ENCODE data around the gene POR.
A peak's percentile ranks its signal among the peaks of the same experiment; 100 is the strongest.
"Not testable (repeated sequence)": the region's sequence is repeated elsewhere in the genome, so short reads cannot be mapped to it uniquely, and the experiment has no call there.

The POR gene

DNA sequence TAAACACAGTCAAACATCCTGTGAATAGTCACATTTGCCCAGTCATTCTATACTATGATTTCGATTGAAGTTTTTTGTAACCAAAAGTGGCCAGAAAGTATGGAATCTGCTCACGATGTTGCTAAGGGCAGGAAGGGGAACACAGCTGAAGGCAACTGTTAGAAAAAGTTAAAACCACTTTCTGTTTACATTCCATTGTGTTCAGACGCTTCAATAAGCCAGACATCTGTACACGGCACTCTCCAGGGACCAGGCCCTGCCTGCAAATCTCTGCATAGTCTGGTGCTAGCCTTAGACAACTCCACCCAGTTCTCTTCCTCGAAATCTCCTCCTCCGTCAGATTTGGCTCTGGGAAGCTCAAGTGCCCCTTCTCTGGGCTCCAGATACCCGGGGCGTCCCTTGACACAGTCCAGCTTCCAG is 96.5 kb downstream of the POR start:
- H3K4me3 Mint-ChIP-seq: no peak overlapping the region
- no peak for ATAC-seq
- H3K9me3 Mint-ChIP-seq: no peaks in the 10 kb centered on the region
- H3K27ac Mint-ChIP-seq: no peak overlapping the region
- peaks cover 31% of the 10 kb centered on the region for H3K36me3 Mint-ChIP-seq
- no peak for DNase-seq (ENCODE audit: low spot score in 2 of 2)
- peaks cover 25% of the 10 kb centered on the region for H3K4me1 Mint-ChIP-seq

- Mint-ChIP-seq H3K4me1 (peaks cover 10% of the 10 kb centered on the region), H3K36me3 (peaks cover 42% of the 10 kb centered on the region), H3K4me3 (no peak overlapping the region), H3K27ac (no peak overlapping the region), H3K9me3 (no peaks in the 10 kb centered on the region)
- ATAC-seq (no peak), DNase-seq (ENCODE audit: low spot score in 2 of 2) (no peak)
Observed at GRCh38 chr7:76016191-76016947, 101.4 kb downstream of the POR start.

DNA sequence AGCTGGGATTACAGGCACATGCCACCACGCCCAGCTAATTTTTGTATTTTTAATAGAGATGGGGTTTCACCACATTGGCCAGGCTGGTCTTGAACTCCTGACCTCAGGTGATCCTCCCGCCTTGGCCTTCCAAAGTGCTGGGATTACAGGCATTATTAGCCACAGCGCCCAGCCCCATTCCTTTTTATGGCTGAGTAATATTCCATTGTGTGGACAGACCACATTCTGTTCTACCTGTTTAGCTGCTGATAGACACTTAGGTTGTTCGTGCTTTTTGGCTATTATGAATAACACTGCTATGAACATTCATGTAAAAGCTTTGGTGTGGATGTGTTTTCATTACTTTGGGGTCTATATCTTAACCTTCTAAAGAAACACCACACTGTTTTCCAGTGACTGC is 103.6 kb downstream of the POR start:
- not testable (repeated sequence) for DNase-seq (ENCODE audit: low spot score in 2 of 2); H3K9me3 Mint-ChIP-seq; H3K27ac Mint-ChIP-seq; H3K4me3 Mint-ChIP-seq; ATAC-seq; H3K4me1 Mint-ChIP-seq
- peaks cover 48% of the 10 kb centered on the region for H3K36me3 Mint-ChIP-seq

- Mint-ChIP-seq H3K9me3 (no peaks in the 10 kb centered on the region), H3K4me1 (peaks cover 10% of the 10 kb centered on the region), H3K27ac (no peak overlapping the region), H3K4me3 (peak overlapping the region; percentile 16), H3K36me3 (peaks cover 57% of the 10 kb centered on the region)
- ATAC-seq (peak; percentile 66), DNase-seq (ENCODE audit: low spot score in 2 of 2) (peak; percentile 64 to 87)
Observed at GRCh38 chr7:76020031-76020714, 105.2 kb downstream of the POR start.

DNA sequence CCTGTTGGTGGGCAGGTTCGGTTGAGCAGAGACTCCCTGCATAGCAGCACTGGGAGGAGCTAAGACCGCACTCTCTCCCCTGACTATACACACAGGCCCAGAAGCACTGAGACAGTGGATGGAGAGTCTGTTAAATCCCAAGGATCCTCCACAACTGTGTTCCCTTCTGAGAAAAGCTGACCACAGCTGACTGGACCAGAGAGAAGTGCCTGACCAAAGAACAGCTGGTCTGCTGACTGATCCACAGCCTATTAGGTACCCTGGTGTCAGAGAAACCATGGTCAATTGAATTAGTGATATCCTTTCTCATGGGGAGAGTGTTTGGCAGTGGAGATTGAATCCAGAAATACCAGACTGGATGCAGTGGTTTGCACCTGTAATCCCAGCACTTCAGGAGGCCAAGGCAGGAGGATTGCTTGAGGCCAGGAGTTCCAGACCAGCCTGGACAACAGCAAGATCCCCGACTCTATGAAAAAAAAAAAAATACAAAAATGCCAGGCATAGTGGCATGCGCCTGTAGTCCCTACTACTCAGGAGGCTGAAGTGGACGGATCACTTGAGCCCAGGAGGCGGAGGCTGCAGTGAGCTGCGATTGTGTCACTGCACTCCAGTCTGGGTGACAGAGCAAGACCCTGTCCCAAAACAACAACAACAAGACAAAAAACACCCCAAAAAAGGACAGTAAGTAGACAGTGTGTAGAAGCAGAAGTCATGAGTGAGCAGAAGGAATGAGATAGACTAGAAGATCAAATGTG is 107.2 kb downstream of the POR start:
- DNase-seq (ENCODE audit: low spot score in 2 of 2) (no peak), ATAC-seq (no peak)
- Mint-ChIP-seq H3K4me1 (peaks cover 10% of the 10 kb centered on the region), H3K27ac (peak overlapping the region; percentile 27), H3K9me3 (no peaks in the 10 kb centered on the region), H3K4me3 (no peak overlapping the region), H3K36me3 (peaks cover 75% of the 10 kb centered on the region)

DNA sequence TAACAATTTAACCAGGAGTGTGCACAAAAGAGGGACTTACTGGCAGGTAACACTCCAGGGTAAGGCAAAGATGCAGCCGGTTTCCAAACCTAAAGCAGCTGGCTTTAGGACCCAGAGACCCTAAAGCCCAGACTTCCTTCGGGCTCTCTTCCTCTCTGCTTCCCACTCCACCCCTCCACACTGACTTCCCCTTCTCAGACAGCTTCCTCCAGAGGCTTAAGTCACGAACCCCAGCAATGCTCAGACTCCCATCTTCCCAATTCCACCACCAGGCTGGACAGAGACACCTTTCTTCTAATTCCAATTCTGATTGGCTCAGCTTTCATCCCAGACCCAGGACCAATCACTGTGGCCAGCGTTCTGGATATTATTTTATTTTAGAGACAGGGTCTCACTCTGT is 108.0 kb downstream of the POR start:
- H3K9me3 Mint-ChIP-seq: no peaks in the 10 kb centered on the region
- peaks cover 72% of the 10 kb centered on the region for H3K36me3 Mint-ChIP-seq
- DNase-seq (ENCODE audit: low spot score in 2 of 2) (no peak), ATAC-seq (no peak)
- peaks cover 10% of the 10 kb centered on the region for H3K4me1 Mint-ChIP-seq
- H3K27ac Mint-ChIP-seq: peak overlapping the region; percentile 27
- H3K4me3 Mint-ChIP-seq: no peak overlapping the region

- H3K27ac Mint-ChIP-seq; H3K4me3 Mint-ChIP-seq; DNase-seq (ENCODE audit: low spot score in 2 of 2); H3K4me1 Mint-ChIP-seq; ATAC-seq; H3K9me3 Mint-ChIP-seq: not testable (repeated sequence)
- peaks cover 34% of the 10 kb centered on the region for H3K36me3 Mint-ChIP-seq
Observed at GRCh38 chr7:76029682-76030081, 114.7 kb downstream of the POR start.

- DNase-seq (ENCODE audit: low spot score in 2 of 2): no peak
- ATAC-seq: no peak
- no peak overlapping the region for H3K4me3 Mint-ChIP-seq
- H3K27ac Mint-ChIP-seq: no peak overlapping the region
- H3K36me3 Mint-ChIP-seq: peaks cover 11% of the 10 kb centered on the region
- H3K4me1 Mint-ChIP-seq: peaks cover 5% of the 10 kb centered on the region
- H3K9me3 Mint-ChIP-seq: no peaks in the 10 kb centered on the region
Observed at GRCh38 chr7:76031964-76032363, 117.0 kb downstream of the POR start.

Measured in stimulated activated effector memory CD8-positive, alpha-beta T cell treated with anti-CD3 and anti-CD28 coated beads, Interleukin-12 subunit alpha, Interleukin-12 subunit beta, amount 100 ng/mL, for 72 hours (primary cell).